ENCODE measurements around the gene ANAPC15.
"Not testable (repeated sequence)": the region's sequence is repeated elsewhere in the genome, so short reads cannot be mapped to it uniquely, and the experiment has no call there.

Gene ANAPC15

DNA sequence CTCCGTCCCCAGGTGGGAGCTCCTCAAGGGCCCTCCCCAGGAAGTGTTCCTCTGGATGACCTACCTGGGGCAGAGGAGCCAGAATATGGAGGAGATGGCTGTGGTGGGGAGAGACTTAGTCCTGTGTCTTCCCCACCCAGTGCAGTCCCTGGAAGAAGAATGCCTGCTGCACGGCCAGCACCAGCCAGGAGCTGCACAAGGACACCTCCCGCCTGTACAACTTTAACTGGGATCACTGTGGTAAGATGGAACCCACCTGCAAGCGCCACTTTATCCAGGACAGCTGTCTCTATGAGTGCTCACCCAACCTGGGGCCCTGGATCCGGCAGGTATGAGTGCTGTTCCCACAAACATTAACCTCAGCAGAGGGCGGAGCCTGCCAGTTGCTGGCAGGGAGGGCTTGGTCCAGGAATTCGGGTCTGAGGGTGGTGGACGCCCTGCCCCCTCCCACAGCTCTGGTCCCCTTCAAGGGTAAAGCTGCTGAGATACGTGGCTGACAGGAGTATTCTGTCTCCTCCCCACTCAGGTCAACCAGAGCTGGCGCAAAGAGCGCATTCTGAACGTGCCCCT, 26.4 kb upstream of the ANAPC15 start:
- H3K36me3 ChIP-seq (ENCODE audit: low read length) = no peaks in the 10 kb centered on the region
- TF ChIP-seq, protein P1, sequence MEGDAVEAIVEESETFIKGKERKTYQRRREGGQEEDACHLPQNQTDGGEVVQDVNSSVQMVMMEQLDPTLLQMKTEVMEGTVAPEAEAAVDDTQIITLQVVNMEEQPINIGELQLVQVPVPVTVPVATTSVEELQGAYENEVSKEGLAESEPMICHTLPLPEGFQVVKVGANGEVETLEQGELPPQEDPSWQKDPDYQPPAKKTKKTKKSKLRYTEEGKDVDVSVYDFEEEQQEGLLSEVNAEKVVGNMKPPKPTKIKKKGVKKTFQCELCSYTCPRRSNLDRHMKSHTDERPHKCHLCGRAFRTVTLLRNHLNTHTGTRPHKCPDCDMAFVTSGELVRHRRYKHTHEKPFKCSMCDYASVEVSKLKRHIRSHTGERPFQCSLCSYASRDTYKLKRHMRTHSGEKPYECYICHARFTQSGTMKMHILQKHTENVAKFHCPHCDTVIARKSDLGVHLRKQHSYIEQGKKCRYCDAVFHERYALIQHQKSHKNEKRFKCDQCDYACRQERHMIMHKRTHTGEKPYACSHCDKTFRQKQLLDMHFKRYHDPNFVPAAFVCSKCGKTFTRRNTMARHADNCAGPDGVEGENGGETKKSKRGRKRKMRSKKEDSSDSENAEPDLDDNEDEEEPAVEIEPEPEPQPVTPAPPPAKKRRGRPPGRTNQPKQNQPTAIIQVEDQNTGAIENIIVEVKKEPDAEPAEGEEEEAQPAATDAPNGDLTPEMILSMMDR (IDR thresholded peaks at IDR 0.05; ENCODE audit: insufficient read depth, low read length, poor library complexity, severe bottlenecking) = no peak
- TF ChIP-seq EZH2phosphoT487 (conservative IDR thresholded peaks at IDR 0.05; ENCODE audit: low read length) = no peak
- no peaks in the 10 kb centered on the region for H4K20me1 ChIP-seq (ENCODE audit: low read depth, low read length)
- H3K9me2 ChIP-seq (replicated peaks; ENCODE audit: insufficient read depth, low read length) = no peaks in the 10 kb centered on the region
- H3F3A ChIP-seq (ENCODE audit: insufficient read depth) = no peaks in the 10 kb centered on the region
- no peak overlapping the region for H3K4me2 ChIP-seq (ENCODE audit: low read depth, low read length, poor library complexity, severe bottlenecking)
- H3K27ac ChIP-seq (ENCODE audit: low read depth, low read length) = no peak overlapping the region
- no peaks in the 10 kb centered on the region for H3K27me3 ChIP-seq (ENCODE audit: low read length)
- H3K4me3 ChIP-seq (ENCODE audit: insufficient read depth, low read length, poor library complexity, severe bottlenecking) = no peak overlapping the region
- H3K9ac ChIP-seq (ENCODE audit: low read length) = no peak overlapping the region
- H3K79me2 ChIP-seq (ENCODE audit: insufficient read depth, low read length) = no peaks in the 10 kb centered on the region
- no peaks in the 10 kb centered on the region for H3K9me3 ChIP-seq (ENCODE audit: insufficient read depth, low read length)
- no peak overlapping the region for H2AFZ ChIP-seq (ENCODE audit: low read depth, low read length, severe bottlenecking)

DNA sequence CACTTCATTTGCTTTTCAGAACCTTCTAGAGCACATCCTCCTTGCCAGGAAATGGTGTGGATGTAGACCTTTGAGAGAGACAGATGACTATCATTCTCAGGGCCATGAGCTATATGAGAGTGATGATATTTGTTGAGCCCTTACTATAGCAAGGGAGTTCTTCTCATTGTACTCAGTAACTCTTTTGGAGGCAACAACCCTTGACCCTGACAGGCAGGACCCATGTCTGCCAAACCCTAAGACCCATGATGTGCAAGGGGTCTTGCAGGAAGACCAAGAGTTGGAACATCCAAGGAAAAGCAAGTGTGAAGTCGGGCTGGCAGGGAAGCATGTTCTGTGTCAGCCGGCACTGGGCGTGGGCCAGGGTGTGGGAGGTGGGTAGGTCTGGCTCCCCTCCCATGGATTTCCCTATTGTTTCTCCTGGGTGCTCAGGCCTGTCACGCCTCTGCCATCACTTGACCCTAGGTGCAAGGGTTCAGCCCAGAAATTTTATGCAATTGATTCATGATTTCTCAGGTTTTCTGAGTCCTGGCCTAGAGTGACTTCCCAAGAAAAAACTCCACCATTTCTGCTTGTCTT, 24.3 kb upstream of the ANAPC15 start:
- Histone ChIP-seq H3K9me2 (replicated peaks; ENCODE audit: insufficient read depth, low read length) (no peaks in the 10 kb centered on the region), H3K27ac (ENCODE audit: low read depth, low read length) (no peak overlapping the region), H3K36me3 (ENCODE audit: low read length) (no peaks in the 10 kb centered on the region), H3K9ac (ENCODE audit: low read length) (no peak overlapping the region), H2AFZ (ENCODE audit: low read depth, low read length, severe bottlenecking) (no peak overlapping the region), H3K79me2 (ENCODE audit: insufficient read depth, low read length) (no peaks in the 10 kb centered on the region), H3K27me3 (ENCODE audit: low read length) (no peaks in the 10 kb centered on the region), H3F3A (ENCODE audit: insufficient read depth) (no peaks in the 10 kb centered on the region), H3K4me3 (ENCODE audit: insufficient read depth, low read length, poor library complexity, severe bottlenecking) (no peak overlapping the region), H3K9me3 (ENCODE audit: insufficient read depth, low read length) (no peaks in the 10 kb centered on the region), H3K4me2 (ENCODE audit: low read depth, low read length, poor library complexity, severe bottlenecking) (no peak overlapping the region), H4K20me1 (ENCODE audit: low read depth, low read length) (no peaks in the 10 kb centered on the region)
- TF ChIP-seq, protein P1 (IDR thresholded peaks at IDR 0.05; ENCODE audit: insufficient read depth, low read length, poor library complexity, severe bottlenecking) = no peak
- TF ChIP-seq EZH2phosphoT487 (conservative IDR thresholded peaks at IDR 0.05; ENCODE audit: low read length) = no peak

DNA sequence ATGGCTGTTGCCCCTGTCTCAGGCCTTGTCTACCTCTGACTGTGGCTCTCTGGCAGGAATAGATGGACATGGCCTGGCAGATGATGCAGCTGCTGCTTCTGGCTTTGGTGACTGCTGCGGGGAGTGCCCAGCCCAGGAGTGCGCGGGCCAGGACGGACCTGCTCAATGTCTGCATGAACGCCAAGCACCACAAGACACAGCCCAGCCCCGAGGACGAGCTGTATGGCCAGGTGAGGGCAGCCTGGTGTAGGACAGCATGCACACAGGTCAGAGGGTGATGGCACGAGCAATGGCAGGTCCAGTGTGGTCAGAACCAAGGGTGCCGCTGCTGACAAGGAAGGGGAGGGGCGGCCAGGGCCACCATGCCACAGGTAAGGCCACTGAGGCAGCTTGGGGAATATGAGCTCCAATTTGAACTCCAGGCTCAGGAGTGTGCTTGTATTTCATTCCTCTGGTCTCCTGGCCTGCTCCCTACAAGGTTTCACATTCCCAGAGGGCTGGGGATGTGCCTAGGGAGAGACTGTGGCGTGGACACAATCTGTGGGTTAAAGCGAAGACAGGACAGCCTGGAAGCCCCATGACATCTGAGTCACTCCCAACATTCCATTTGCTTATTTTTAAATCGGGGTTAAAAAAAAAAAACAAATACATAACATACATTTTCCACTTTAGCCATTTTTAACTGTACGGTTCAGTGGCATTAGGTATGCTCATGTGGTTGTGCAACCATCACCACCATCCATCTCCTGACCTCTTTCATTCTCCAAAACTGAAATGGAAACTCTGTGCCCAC, 23.6 kb upstream of the ANAPC15 start:
- no peaks in the 10 kb centered on the region for H3K9me2 ChIP-seq (replicated peaks; ENCODE audit: insufficient read depth, low read length)
- no peaks in the 10 kb centered on the region for H4K20me1 ChIP-seq (ENCODE audit: low read depth, low read length)
- H3K9ac ChIP-seq (ENCODE audit: low read length) = no peak overlapping the region
- H3K27ac ChIP-seq (ENCODE audit: low read depth, low read length) = no peak overlapping the region
- H3K79me2 ChIP-seq (ENCODE audit: insufficient read depth, low read length) = no peaks in the 10 kb centered on the region
- H3K4me3 ChIP-seq (ENCODE audit: insufficient read depth, low read length, poor library complexity, severe bottlenecking) = no peak overlapping the region
- H3K27me3 ChIP-seq (ENCODE audit: low read length) = no peaks in the 10 kb centered on the region
- no peaks in the 10 kb centered on the region for H3F3A ChIP-seq (ENCODE audit: insufficient read depth)
- H3K9me3 ChIP-seq (ENCODE audit: insufficient read depth, low read length) = no peaks in the 10 kb centered on the region
- no peak overlapping the region for H2AFZ ChIP-seq (ENCODE audit: low read depth, low read length, severe bottlenecking)
- no peaks in the 10 kb centered on the region for H3K36me3 ChIP-seq (ENCODE audit: low read length)
- no peak for TF ChIP-seq EZH2phosphoT487 (conservative IDR thresholded peaks at IDR 0.05; ENCODE audit: low read length)
- TF ChIP-seq, protein P1 (IDR thresholded peaks at IDR 0.05; ENCODE audit: insufficient read depth, low read length, poor library complexity, severe bottlenecking) = no peak
- no peak overlapping the region for H3K4me2 ChIP-seq (ENCODE audit: low read depth, low read length, poor library complexity, severe bottlenecking)

DNA sequence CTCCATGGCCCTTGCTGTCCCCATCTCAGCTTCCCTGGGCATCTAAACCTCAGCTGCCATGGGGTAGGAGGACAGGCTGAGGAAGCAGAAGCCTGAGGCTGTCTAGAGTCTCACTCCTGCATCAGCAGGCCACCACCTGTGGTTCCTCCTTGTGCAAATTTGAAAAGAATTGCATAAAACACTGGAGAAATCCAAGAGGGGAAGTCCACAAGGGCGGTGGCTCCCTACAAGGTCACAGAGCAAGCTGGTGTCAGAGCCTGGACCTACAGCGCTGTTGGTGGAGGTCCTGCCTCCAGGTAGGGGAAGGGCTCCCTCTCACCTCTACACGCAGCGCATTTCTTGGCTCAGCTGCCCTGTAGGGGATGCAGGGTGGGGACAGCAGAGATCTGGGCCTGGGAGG, 23.0 kb upstream of the ANAPC15 start, which contains the start of gene FOLR3:
Gene FOLR3, plus strand, starts transcription at position 253 of the 400 bp plus-strand sequence. CDS start 228 bp downstream, outside the sequence.
- H3K9ac ChIP-seq (ENCODE audit: low read length); H3K9me3 ChIP-seq (ENCODE audit: insufficient read depth, low read length); H3K36me3 ChIP-seq (ENCODE audit: low read length); H3K27me3 ChIP-seq (ENCODE audit: low read length); H3K79me2 ChIP-seq (ENCODE audit: insufficient read depth, low read length); H3K9me2 ChIP-seq (replicated peaks; ENCODE audit: insufficient read depth, low read length); H3F3A ChIP-seq (ENCODE audit: insufficient read depth); H3K27ac ChIP-seq (ENCODE audit: low read depth, low read length); H4K20me1 ChIP-seq (ENCODE audit: low read depth, low read length); H2AFZ ChIP-seq (ENCODE audit: low read depth, low read length, severe bottlenecking); H3K4me3 ChIP-seq (ENCODE audit: insufficient read depth, low read length, poor library complexity, severe bottlenecking); H3K4me2 ChIP-seq (ENCODE audit: low read depth, low read length, poor library complexity, severe bottlenecking): not testable (repeated sequence)

Measured in SU-DHL-6 (cell line).